Subcutaneous adipose tissue (tissue), 4 donors: ENCODE results near the gene ZNF391. TPM values are rescaled to one million over a fixed set of nuclear protein-coding genes. Genes with fewer than 3 reads are reported as not detected.

Source experiments
- total RNA-seq, 4 donors: library from RNA; depleted of rRNA; stranded (reverse); fragments of >200 nt; gene quantifications; one replicate each; pipeline ENCODE4 v1.1.0, GENCODE V29; 2016
- TF ChIP-seq, protein P1 (sequence below): fragments of 450-650 bp; IDR thresholded peaks from one replicate; pipeline ENCODE4 v1.5.1; 2016; ENCODE audit warnings: low read depth, mild to moderate bottlenecking, control low read depth, antibody characterized with exemption, moderate library complexity

Gene ZNF391
- total RNA-seq, 4 donors from 2014 or later: 1.3 to 4.9 (median 2.5) TPM

DNA sequence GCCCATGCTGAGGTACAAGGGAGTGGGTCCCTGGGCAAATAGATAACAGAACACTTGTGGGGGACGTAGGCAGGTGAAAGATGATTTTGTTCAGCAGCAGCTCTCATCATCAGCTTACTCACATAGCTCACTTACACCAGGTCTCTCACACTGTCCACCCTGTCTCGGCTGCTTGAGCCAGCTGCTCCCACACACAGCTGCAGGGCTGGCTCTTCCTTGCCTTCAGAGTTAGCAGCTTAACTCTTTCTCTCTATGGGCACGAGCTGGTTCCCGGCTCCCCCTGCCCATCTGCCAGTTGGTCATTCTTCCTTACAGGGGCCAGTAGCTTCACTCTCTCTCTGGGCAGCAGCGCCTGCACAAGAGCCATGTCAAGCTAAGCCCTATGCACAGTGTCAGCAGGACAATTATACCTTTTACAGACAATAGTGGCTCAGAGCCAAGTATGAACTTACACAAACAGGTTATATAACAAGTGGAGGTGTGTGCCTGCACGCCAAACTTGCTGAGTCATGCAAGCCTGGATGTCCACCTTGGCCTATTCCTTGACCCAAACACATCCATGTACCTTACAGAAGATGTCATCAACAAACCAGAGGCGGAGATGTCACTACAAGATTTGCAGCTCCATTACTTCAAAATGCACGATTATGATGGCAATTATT, 18.7 kb downstream of the ZNF391 start:
- TF ChIP-seq, protein P1, sequence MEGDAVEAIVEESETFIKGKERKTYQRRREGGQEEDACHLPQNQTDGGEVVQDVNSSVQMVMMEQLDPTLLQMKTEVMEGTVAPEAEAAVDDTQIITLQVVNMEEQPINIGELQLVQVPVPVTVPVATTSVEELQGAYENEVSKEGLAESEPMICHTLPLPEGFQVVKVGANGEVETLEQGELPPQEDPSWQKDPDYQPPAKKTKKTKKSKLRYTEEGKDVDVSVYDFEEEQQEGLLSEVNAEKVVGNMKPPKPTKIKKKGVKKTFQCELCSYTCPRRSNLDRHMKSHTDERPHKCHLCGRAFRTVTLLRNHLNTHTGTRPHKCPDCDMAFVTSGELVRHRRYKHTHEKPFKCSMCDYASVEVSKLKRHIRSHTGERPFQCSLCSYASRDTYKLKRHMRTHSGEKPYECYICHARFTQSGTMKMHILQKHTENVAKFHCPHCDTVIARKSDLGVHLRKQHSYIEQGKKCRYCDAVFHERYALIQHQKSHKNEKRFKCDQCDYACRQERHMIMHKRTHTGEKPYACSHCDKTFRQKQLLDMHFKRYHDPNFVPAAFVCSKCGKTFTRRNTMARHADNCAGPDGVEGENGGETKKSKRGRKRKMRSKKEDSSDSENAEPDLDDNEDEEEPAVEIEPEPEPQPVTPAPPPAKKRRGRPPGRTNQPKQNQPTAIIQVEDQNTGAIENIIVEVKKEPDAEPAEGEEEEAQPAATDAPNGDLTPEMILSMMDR: no peak

DNA sequence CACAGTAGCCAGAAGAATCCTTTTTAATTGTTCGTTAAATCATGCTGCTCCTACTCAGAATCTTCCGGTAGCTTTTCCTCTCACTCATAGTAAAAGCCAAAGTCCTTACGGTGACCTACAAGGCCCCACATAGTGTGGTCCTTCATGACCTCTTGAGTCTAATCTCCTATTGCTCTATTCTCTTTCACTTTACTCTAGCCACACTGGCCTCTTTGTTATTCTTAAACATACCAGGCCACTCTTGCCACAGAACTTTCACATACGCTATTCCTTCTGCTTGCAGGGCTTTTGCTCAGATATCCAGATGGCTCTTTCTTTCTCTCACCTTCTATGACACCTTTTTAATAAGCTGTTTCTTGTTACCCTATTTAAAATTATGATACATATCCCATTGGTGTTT, 25.7 kb downstream of the ZNF391 start:
- TF ChIP-seq, protein P1: no peak

DNA sequence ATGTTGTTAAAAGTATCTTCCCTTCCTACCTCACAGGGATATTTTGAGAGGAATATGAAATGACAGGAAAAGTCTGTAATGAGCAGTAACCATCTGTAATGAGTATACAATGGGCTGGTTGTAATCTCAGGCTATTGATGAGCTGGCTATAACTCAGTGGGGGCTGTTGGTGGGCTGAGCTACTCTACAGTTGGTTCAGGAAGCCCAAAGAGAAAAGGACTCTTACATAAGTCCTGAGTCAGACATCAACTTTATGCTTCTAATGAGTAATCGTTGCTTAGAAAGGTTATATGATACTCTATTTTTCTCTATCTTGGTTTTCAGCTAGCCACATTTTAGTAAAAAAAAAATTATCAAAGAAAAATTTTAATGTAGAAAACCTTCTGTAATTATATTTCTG, 26.4 kb downstream of the ZNF391 start:
- TF ChIP-seq, protein P1: no peak

DNA sequence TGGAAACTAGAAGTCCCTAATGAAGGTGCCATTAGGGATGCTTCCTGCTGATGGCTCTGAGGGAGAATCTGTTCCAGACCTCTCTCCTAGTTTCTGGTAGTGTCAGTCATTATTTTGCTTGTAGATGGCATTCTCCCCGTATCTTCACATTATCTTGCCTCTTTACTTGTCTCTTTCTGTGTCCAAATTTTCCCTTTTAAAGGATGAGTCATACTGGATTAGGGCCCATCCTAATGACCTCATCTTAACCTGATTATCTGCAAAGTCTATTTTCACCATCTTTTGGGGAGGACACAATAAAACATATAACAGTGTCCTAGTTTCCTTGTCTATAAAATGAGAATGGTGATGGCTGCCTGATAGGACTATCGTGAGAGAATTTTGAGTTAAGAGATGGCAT, 27.3 kb downstream of the ZNF391 start:
- TF ChIP-seq, protein P1: no peak

DNA sequence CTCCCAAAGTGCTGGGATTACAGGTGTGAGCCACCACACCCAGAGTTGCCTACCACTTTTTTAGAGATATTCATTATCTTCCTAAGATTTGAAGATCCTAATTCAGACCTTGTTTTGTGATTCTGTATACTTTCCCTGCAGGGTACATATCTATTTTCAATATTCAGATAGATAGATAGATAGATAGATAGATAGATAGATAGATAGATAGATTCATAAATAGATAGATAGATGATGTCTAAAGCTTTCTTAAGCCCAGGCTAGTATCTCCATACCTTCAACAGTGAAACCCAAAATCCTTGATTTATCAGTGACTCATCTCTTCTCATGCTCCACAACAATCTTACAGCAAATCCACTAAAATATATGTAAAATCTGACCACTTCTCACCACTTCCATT, 30.8 kb downstream of the ZNF391 start:
- TF ChIP-seq, protein P1: no peak

DNA sequence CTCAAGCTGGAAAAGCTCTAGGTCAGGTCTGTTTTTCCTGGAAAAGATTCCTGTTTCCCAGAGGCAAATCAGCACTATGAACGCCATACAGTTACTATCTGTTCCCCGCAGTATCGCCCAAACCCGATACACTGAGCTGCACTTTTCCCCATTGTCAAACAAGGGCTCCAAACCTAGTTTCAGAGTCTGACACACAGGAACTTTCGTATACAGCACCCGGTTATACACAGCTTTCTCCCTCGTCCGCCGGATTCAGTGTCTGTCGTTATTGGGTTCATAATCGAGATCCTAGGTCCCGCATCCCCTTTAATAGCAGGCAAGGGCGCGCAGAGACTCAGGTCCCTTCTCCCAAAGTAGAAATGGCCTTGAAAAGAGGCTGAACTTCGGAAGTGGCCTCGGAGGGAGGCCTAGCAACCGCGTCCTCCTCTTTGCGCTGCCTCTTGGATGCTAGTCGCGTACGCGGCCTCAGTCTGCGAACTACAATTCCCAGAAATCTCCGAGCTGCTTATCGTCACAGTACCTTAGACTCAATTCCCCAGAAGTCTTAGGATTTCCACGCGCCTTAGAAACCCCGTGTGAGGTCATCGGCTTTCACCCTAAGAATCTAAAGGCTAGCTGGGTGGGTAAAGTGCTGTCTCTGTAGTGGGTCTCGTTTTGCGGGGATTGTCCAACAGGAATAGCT, 34.2 kb downstream of the ZNF391 start:
- TF ChIP-seq, protein P1: no peak

DNA sequence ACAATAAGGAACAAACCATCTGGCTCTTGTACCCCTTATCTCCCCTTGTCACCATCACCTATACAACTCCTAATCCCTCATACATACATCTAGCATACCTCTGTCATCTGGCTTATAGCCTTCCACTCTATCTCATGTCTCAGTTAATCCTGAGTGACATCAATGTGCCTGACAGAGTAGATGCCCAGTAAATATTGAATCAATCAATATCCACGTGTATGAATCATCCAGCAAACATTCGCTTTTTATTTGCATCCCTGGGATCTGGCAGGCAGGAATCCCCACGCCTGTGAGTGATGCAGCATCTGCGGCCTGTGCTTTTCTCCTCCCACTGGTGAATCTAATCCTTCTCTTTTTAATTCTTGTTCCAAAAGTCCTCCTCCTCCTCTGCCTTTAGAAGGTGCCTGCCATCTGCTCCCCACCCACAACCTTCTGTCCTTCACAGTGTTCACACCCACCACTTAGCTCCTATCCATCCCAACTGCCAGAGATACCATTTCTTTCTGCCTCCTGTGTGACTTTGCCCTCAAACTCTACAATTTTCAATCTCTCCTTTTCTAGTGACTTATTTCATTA, 37.6 kb downstream of the ZNF391 start:
- TF ChIP-seq, protein P1: no peak
